NK-92 treated with Interleukin-12 subunit alpha and Interleukin-12 subunit beta, amount 100 ng/mL, for 24 hours (cell line): ENCODE results near the gene RAC2.

Source experiments
- DNase-seq: peaks from one replicate; lab custom pipeline; 2025; lab: John Stamatoyannopoulos, UW

RAC2 gene

DNA sequence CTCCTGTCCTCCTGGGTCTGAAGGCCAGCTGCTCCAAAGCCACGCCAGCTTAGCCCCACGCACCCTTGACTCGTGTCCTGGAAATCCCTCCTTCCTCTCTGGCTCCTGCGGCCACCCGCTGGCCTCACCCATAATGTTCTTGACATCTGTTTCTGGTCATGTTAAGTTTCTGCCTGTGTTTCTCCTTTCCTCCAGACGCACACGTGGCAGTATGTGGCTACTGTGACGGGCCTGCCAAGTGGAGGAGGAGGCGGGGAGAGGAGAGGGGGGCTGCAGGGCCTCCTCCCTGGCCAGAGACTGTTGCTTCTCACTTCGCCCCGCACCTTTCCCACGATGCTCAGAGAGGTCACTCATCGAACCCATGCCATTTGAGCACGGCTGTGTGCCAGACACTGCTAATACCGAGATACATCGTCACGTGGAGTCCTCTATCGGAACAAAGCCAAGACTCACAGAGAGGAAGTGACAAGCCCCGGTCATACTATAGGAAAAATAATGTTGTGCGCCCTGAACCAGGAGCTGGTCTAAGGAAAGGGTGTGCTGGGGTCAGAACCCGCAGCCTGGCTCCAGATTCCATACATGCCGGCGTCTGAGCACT is 67.5 kb downstream of the RAC2 start:
- no peak for DNase-seq

DNA sequence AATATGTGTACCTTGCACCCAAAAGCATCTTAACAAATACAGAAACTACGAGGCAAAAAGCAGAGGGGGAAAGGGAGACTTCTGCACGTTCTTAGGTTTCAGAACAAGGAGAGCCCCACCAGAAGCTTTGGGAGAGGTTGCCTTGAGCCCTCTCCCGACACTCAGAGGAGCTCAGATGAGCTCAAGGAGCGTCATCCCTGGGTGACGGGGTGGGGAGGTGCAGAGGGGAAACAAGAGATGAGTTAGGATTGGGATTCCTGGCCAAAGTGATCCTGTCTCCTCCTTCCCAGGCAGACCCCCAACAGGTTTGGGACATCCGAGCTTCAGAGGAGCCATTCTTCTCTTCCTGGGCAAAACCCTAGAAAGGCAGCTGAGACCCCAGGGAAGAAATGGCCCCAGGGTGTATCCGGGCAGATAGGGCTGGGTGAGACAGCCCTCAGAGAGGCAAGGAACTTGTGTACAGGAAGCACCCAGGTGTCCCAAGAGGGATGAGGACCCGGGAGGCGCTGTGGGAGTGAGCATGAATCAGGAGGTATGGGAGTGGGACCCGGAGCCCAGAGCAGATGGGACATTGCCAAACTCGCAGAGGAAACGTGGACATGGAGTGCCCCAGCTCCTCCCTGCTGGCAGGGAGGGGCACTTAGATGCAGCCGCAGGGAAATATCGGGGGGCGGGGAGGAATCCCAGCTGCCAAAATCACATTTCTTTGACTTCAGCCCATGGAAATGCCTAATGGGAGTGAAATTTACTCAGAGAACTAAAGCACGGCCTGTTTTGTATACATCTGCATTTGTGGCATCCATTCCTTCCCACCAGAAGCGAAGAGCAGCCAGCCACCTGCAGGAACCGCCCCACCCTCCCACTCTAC is 68.4 kb downstream of the RAC2 start:
- no peak for DNase-seq
